Neuronal stem cell (in vitro differentiated cells): ENCODE measurements around the gene CASTOR1.

Source experiments
- DNase-seq: peaks from one replicate; pipeline ENCODE4 v3.0.0-alpha.2; 2013; ENCODE audit warnings: low spot score
- H2AFZ ChIP-seq: one replicate; pipeline ENCODE4 v1.6.1; 2013; ENCODE audit warnings: mild to moderate bottlenecking, low read length, inconsistent platforms
- H2AK5ac ChIP-seq: 2 replicates; pipeline ENCODE4 v1.6.1; 2013; ENCODE audit warnings: low read depth, mild to moderate bottlenecking, inconsistent platforms, low read length, moderate library complexity, mixed read lengths
- H2BK120ac ChIP-seq: 2 replicates; pipeline ENCODE4 v1.6.1; 2013; ENCODE audit warnings: low read depth, mild to moderate bottlenecking, inconsistent platforms, low read length, moderate library complexity, mixed read lengths
- H2BK12ac ChIP-seq: one replicate; pipeline ENCODE4 v1.6.1; 2013; ENCODE audit warnings: low read length, inconsistent platforms
- H2BK15ac ChIP-seq: 2 replicates; pipeline ENCODE4 v1.6.1; 2013; ENCODE audit warnings: mild to moderate bottlenecking, low read length, inconsistent platforms, mixed read lengths
- H2BK5ac ChIP-seq: one replicate; pipeline ENCODE4 v1.6.1; 2013; ENCODE audit warnings: inconsistent platforms, mild to moderate bottlenecking, low read length, moderate library complexity
- H3K14ac ChIP-seq: one replicate; pipeline ENCODE4 v1.6.1; 2013; ENCODE audit warnings: low read length, inconsistent platforms
- H3K18ac ChIP-seq: 2 replicates; pipeline ENCODE4 v1.6.1; 2013; ENCODE audit warnings: low read length, inconsistent platforms
- H3K23ac ChIP-seq: 2 replicates; pipeline ENCODE4 v1.6.1; 2013; ENCODE audit warnings: low read depth, mild to moderate bottlenecking, mixed read lengths, low read length, inconsistent platforms; ENCODE audit not compliant: poor library complexity
- H3K27ac ChIP-seq: replicated peaks from 3 replicates; pipeline ENCODE4 v1.5.1; 2013; ENCODE audit warnings: low read length, inconsistent platforms
- H3K27me3 ChIP-seq, 3 experiments: 2 replicates each; pipeline ENCODE4 v1.6.1; 2013; ENCODE audit warnings: low read length in 3 of 3, mild to moderate bottlenecking in 2 of 3, inconsistent platforms in 1 of 3, low read depth in 1 of 3, mixed read lengths in 1 of 3, moderate library complexity in 1 of 3; ENCODE audit not compliant: control insufficient read depth in 3 of 3, insufficient read depth in 3 of 3
- H3K36me3 ChIP-seq, 2 donors: replicated peaks in 1 of 2; 2 replicates each; pipeline ENCODE4 v1.6.1; 2013; ENCODE audit warnings: low read length in 2 of 2; ENCODE audit not compliant: control insufficient read depth in 2 of 2, insufficient read depth in 2 of 2
- H3K4ac ChIP-seq: 2 replicates; pipeline ENCODE4 v1.6.1; 2013; ENCODE audit warnings: inconsistent platforms, mild to moderate bottlenecking, low read length, moderate library complexity
- H3K4me1 ChIP-seq, 2 donors: 1 replicate in 1 of 2; 2 replicates in 1 of 2; pipeline ENCODE4 v1.6.1; 2013; ENCODE audit warnings: low read length in 2 of 2, low read depth in 1 of 2; ENCODE audit not compliant: control insufficient read depth in 2 of 2, insufficient read depth in 1 of 2
- H3K4me2 ChIP-seq: one replicate; pipeline ENCODE4 v1.6.1; 2013; ENCODE audit warnings: mild to moderate bottlenecking, low read length, inconsistent platforms; ENCODE audit not compliant: insufficient read depth, poor library complexity, severe bottlenecking
- H3K4me3 ChIP-seq, 2 donors: 2 replicates each; pipeline ENCODE4 v1.5.1; 2013; ENCODE audit warnings: low read length in 2 of 2, mild to moderate bottlenecking in 2 of 2, inconsistent platforms in 1 of 2, moderate library complexity in 1 of 2
- H3K79me1 ChIP-seq: one replicate; pipeline ENCODE4 v1.6.1; 2013; ENCODE audit warnings: low read depth, mild to moderate bottlenecking, inconsistent platforms, low read length, moderate library complexity
- H3K9ac ChIP-seq: one replicate; pipeline ENCODE4 v1.6.1; 2013; ENCODE audit warnings: mild to moderate bottlenecking, low read depth, low read length, inconsistent platforms; ENCODE audit not compliant: poor library complexity
- H3K9me3 ChIP-seq, 2 donors: replicated peaks in 1 of 2; 2 replicates each; pipeline versions ENCODE3 to v1.6.1; 2013; ENCODE audit warnings: low read length in 2 of 2, mild to moderate bottlenecking in 2 of 2, inconsistent platforms in 1 of 2, low read depth in 1 of 2, mixed read lengths in 1 of 2, moderate library complexity in 1 of 2; ENCODE audit not compliant: control insufficient read depth in 2 of 2, insufficient read depth in 1 of 2
- H4K8ac ChIP-seq: one replicate; pipeline ENCODE4 v1.6.1; 2013; ENCODE audit warnings: low read depth, mild to moderate bottlenecking, inconsistent platforms, low read length, moderate library complexity
- H4K91ac ChIP-seq: one replicate; pipeline ENCODE4 v1.6.1; 2013; ENCODE audit warnings: low read length, low read depth, mild to moderate bottlenecking, inconsistent platforms; ENCODE audit not compliant: poor library complexity
- WGBS, 2 donors: extraction: QIAGEN DNeasy Blood & Tissue Kit; methylation state at CpG; one replicate each; pipeline ENCODE4 v1.1.7; 2013; ENCODE audit warnings: missing lambda C conversion rate in 2 of 2, mixed read lengths in 1 of 2; ENCODE audit not compliant: insufficient read length in 2 of 2, insufficient replicate concordance in 1 of 2; ENCODE audit errors: extremely low coverage in 2 of 2; 5-methylcytosine and 5-hydroxymethylcytosine counted together

The CASTOR1 gene

DNA sequence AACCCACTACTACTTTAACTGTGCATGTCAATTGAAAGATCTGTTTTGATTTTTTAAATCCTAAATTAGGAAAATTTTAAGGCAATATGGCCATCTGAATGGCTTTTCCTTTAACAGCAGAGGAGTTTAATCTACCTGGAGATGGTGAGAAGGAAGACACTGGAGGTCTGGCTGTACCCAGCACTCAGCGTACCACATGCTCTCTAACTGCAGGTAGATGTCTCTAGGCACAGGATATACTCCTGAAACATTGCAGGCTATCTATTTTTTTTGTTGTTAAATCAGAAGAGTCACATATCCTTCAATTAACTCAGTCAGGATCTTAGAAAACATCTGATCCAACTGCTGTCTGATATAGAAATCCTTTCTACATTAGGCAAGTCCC lies 17.3 kb upstream of the CASTOR1 start:
- Histone ChIP-seq H3K4me2 (no peak overlapping the region), H2BK12ac (no peak overlapping the region), H3K4ac (no peak overlapping the region), H3K27ac (no peak overlapping the region), H4K91ac (no peak overlapping the region), H3K23ac (no peak overlapping the region), H3K27me3 (no peaks in the 10 kb centered on the region), H3K9ac (no peak overlapping the region), H3K18ac (no peak overlapping the region), H2BK120ac (no peak overlapping the region), H3K4me1 (peaks cover 4 to 6% of the 10 kb centered on the region in 2 donors), H2AK5ac (no peak overlapping the region), H3K14ac (no peak overlapping the region), H3K79me1 (no peaks in the 10 kb centered on the region), H3K4me3 (no peak overlapping the region), H2BK15ac (no peak overlapping the region), H3K9me3 (no peaks in the 10 kb centered on the region), H2AFZ (no peak overlapping the region), H2BK5ac (no peak overlapping the region), H3K36me3 (no peaks in the 10 kb centered on the region), H4K8ac (no peak overlapping the region)
- WGBS, 2 donors = no CpG with 5 or more reads among the region's 1 CpG
- DNase-seq = no peak

DNA sequence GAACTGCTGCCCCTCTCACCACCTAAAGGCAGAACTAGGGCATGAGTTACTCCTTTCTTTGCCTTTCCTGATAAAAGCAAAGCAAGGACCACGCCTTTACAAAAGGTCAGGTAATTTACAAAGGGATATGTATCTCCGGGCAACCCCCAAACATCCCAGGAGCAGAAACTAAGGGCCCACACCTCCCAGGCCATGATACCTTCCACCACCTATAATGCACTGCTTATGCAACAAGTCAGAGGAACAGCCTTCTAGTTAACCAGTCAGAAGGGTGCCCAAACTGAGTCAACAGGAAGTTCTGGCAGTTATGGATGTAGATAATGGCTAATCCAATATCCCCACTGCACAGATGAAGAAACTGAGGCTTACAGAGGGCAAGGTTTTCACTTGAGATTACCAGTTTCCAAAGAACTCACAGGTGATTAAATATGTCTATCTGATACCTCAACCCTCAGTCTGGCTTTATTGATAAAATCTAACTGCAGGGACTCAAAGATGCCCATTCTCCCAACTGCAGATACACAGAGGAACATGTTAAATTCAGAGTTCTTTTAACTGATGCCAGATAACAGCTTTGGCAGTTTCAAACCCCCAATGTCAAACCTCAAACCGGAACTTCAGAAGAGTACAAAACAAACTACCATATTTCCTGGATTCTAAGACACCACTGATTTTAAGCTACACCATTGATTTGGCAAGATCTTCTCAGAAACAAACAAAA lies 16.8 kb upstream of the CASTOR1 start:
- no peak overlapping the region for H3K4ac ChIP-seq
- no peak overlapping the region for H4K8ac ChIP-seq
- no peak overlapping the region for H3K4me3 ChIP-seq
- no peak overlapping the region for H2BK12ac ChIP-seq
- no peak overlapping the region for H3K18ac ChIP-seq
- no peak overlapping the region for H2BK120ac ChIP-seq
- H3K23ac ChIP-seq = no peak overlapping the region
- no peak overlapping the region for H3K27ac ChIP-seq
- H2BK5ac ChIP-seq = no peak overlapping the region
- no peak overlapping the region for H2AK5ac ChIP-seq
- no peaks in the 10 kb centered on the region for H3K36me3 ChIP-seq
- no peaks in the 10 kb centered on the region for H3K9me3 ChIP-seq
- H3K4me1 ChIP-seq = peaks cover 4 to 8% of the 10 kb centered on the region in 2 donors
- no peak overlapping the region for H4K91ac ChIP-seq
- H3K14ac ChIP-seq = no peak overlapping the region
- WGBS, 2 donors = no CpG with 5 or more reads among the region's 3 CpGs
- H2AFZ ChIP-seq = no peak overlapping the region
- H3K79me1 ChIP-seq = no peaks in the 10 kb centered on the region
- no peaks in the 10 kb centered on the region for H3K27me3 ChIP-seq
- H3K9ac ChIP-seq = no peak overlapping the region
- no peak overlapping the region for H3K4me2 ChIP-seq
- no peak for DNase-seq
- H2BK15ac ChIP-seq = no peak overlapping the region

DNA sequence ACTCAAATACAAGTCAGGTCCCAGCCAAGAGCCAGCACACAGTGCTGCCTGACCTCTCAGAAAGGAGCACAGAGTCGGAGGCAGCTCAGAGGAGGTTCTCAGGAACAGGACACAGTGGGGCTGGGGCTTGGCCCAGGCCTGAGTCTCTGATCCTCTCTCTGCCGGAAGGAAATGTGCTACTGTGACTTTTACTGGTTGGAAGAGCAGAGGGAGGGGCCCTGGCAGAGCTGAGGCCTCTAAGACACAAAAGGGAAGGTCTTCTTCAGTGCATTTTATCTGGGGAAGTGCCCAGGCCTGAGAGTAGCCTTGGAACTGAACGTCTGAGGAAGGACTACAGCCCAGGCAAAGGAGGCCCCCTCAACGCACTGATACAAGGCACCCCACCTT lies 16.2 kb upstream of the CASTOR1 start:
- Histone ChIP-seq H3K4ac (no peak overlapping the region), H2BK120ac (no peak overlapping the region), H2AFZ (no peak overlapping the region), H3K4me3 (no peak overlapping the region), H3K18ac (no peak overlapping the region), H3K9ac (no peak overlapping the region), H3K23ac (no peak overlapping the region), H3K4me1 (peaks cover 4 to 8% of the 10 kb centered on the region in 2 donors), H3K36me3 (no peaks in the 10 kb centered on the region), H4K8ac (no peak overlapping the region), H3K79me1 (no peaks in the 10 kb centered on the region), H2AK5ac (no peak overlapping the region), H2BK15ac (no peak overlapping the region), H3K27ac (no peak overlapping the region), H3K9me3 (no peaks in the 10 kb centered on the region), H3K4me2 (no peak overlapping the region), H2BK12ac (no peak overlapping the region), H2BK5ac (no peak overlapping the region), H4K91ac (no peak overlapping the region), H3K27me3 (no peaks in the 10 kb centered on the region), H3K14ac (no peak overlapping the region)
- no CpG with 5 or more reads among the region's 4 CpGs for WGBS, 2 donors
- DNase-seq = no peak

DNA sequence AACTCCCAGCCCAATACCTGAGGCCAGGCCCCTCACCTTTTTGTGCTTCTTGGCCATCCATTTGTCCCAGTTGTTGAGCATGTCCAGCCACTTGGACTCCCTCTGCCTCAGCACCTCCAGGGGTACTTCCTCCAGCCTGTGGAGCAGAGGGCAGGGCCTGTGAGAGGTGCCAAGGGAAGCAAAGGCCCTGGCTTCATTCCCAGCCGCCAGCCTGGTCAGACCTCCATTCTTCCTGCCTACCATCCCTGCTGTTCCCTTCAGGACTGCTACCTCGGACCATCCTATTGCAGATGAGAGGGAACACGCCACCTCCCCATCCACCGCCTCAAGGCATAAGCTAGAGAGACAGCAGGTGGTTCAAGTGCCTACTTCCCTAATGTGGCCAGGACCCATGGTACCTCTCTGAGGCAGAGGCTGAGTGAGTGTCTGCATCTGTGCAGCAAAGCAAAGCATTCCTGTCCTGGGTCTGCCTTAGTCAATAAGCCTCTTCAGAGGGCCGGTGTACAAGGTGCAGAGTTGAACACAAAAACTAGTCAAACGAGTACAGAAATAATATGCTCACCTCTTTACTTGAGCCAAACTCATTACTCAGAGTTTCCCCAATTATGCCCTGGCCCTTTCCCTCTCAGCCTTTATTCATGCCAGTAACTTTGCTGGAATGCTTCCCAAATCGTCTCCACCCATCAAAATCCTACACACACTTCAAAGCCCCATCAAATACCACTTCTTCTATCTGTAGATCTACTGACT lies 15.4 kb upstream of the CASTOR1 start:
- H3K4me1 ChIP-seq = peaks cover 4 to 8% of the 10 kb centered on the region in 2 donors
- H2AFZ ChIP-seq = no peak overlapping the region
- no peak overlapping the region for H3K23ac ChIP-seq
- no peak overlapping the region for H4K8ac ChIP-seq
- H3K4me3 ChIP-seq = no peak overlapping the region
- no peak for DNase-seq
- no peak overlapping the region for H3K18ac ChIP-seq
- H4K91ac ChIP-seq = no peak overlapping the region
- peak overlapping the region; percentile 10 for H3K14ac ChIP-seq
- no peak overlapping the region for H3K4me2 ChIP-seq
- H3K9ac ChIP-seq = no peak overlapping the region
- no peak overlapping the region for H2BK5ac ChIP-seq
- H2AK5ac ChIP-seq = no peak overlapping the region
- no peak overlapping the region for H2BK15ac ChIP-seq
- no peak overlapping the region for H2BK12ac ChIP-seq
- H3K36me3 ChIP-seq = no peaks in the 10 kb centered on the region
- no peaks in the 10 kb centered on the region for H3K27me3 ChIP-seq
- H3K4ac ChIP-seq = no peak overlapping the region
- H3K27ac ChIP-seq = no peak overlapping the region
- H2BK120ac ChIP-seq = no peak overlapping the region
- no CpG with 5 or more reads among the region's 7 CpGs for WGBS, 2 donors
- no peaks in the 10 kb centered on the region for H3K9me3 ChIP-seq
- H3K79me1 ChIP-seq = no peaks in the 10 kb centered on the region
